HUES48 (cell line): ENCODE data around the gene EPHA2.

Source experiments
- H3K27ac ChIP-seq: one replicate; pipeline ENCODE4 v1.7.0; 2013; ENCODE audit warnings: low read depth, low read length, inconsistent platforms
- H3K27me3 ChIP-seq: 2 replicates; pipeline ENCODE4 v1.6.1; 2013; ENCODE audit warnings: mild to moderate bottlenecking, low read length; ENCODE audit not compliant: control insufficient read depth, insufficient read depth
- H3K36me3 ChIP-seq: 2 replicates; pipeline ENCODE4 v1.6.1; 2013; ENCODE audit warnings: low read length; ENCODE audit not compliant: control insufficient read depth, insufficient read depth
- H3K4me1 ChIP-seq: 2 replicates; pipeline ENCODE4 v1.6.1; 2013; ENCODE audit warnings: mild to moderate bottlenecking, low read length; ENCODE audit not compliant: control insufficient read depth, insufficient read depth
- H3K4me3 ChIP-seq: 2 replicates; pipeline ENCODE4 v1.5.1; 2013; ENCODE audit warnings: mild to moderate bottlenecking, low read depth, low read length
- H3K9ac ChIP-seq: 2 replicates; pipeline ENCODE4 v1.6.1; 2013; ENCODE audit warnings: mild to moderate bottlenecking, low read depth, low read length, moderate library complexity
- H3K9me3 ChIP-seq: 2 replicates; pipeline ENCODE4 v1.6.1; 2013; ENCODE audit warnings: low read length; ENCODE audit not compliant: control insufficient read depth, insufficient read depth

EPHA2 gene

DNA sequence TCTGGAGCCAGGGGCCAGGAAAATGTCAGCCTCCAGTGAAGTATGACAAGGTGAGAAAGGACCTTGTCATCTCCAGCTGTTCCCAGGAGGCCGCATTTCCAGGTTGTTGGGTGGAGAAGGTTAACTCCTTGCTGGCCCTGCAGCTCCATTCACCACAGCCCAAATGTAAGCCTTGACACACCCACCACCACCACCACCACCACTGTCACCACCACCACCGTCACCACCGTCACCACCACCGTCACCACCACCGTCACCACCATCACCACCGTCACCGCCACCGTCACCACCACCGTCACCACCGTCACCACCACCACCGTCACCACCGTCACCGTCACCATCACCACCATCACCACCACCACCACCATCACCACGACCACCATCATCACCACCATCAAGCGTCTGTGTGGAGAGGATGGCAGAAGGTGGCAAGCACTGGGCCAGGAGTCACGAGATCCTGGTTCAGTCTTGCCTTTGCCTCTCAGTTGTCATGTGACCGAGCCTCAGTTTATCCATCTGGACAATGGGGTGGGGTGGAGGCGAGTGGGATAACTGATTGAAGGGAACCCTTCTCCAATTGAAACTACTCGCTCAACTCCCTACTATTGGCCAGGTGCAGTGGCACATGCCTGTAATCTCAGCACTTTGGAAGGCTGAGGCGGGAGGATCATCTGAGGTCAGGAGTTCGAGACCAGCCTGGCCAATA, 61.3 kb downstream of the EPHA2 start:
- H3K9me3 ChIP-seq = no peaks in the 10 kb centered on the region
- H3K36me3 ChIP-seq = no peaks in the 10 kb centered on the region
- no peaks in the 10 kb centered on the region for H3K27me3 ChIP-seq
- no peaks in the 10 kb centered on the region for H3K4me1 ChIP-seq
- H3K9ac ChIP-seq = no peak overlapping the region
- no peak overlapping the region for H3K4me3 ChIP-seq
- H3K27ac ChIP-seq = no peak overlapping the region

DNA sequence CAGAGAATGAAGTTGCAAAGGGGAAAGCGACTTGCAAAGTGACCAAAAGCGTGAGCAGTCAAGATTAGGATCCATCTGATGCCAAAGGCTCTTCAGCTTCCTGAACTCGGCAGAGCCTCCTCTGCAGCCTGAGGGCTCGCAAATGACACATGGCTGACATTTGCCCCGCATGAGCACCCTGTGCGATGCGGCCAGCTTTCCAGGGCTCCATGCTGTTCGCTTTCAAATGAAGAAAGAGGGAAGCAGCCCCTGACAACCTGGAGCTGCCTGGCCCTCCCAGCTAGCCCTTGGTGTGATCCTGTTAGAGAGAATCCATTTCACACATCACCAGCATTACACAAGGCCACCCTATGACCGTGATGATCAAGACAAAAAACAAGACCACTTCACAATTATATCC, 62.3 kb downstream of the EPHA2 start:
- H3K4me3 ChIP-seq = no peak overlapping the region
- no peaks in the 10 kb centered on the region for H3K4me1 ChIP-seq
- H3K27ac ChIP-seq = peak overlapping the region; percentile 51
- H3K9ac ChIP-seq = no peak overlapping the region
- H3K27me3 ChIP-seq = no peaks in the 10 kb centered on the region
- H3K36me3 ChIP-seq = no peaks in the 10 kb centered on the region
- H3K9me3 ChIP-seq = no peaks in the 10 kb centered on the region

- H3K4me1 ChIP-seq = no peaks in the 10 kb centered on the region
- no peak overlapping the region for H3K27ac ChIP-seq
- H3K4me3 ChIP-seq = no peak overlapping the region
- H3K9me3 ChIP-seq = no peaks in the 10 kb centered on the region
- H3K9ac ChIP-seq = no peak overlapping the region
- H3K36me3 ChIP-seq = no peaks in the 10 kb centered on the region
- H3K27me3 ChIP-seq = no peaks in the 10 kb centered on the region
These were observed 62.9 kb downstream of the EPHA2 start for GRCh38 chr1:16092923-16093511.

DNA sequence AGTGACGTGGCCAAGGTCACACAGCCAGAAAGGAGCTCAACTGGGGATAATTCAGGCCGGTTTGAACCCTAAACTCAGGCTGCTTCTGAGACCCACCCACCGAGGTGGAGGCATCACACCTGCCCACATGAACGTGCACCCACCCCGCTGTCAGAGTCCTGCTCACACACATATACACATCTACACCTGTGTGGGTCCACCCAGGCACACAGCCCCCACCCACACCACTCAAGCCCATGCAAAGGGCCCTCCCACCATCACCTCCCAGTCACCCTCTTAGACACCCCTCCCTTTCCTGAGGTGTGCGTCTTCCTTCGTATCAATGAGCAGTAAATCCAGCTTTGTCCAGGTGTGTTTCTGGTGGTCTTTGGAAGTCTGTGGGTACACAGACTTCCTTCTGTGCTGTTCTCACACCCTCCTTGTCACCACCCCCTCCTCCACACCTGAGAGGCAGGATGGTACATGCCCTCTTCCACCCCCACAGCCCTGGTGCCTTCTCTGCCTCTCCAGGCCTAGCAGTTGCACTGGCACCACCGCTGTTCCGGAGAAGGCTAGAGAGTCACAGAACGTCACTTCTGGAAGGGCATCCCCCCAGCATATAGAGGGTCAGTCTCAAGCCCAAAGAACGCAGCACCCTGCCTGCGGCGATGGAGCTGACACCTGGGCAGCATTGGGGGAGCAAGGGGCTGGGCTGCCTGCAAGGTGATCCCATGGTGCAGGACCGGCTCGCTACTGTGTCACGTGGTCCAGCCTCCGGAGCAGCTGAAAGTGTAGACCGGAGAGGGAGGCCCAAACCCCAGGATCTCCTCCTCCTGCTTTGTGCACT, 63.6 kb downstream of the EPHA2 start:
- Histone ChIP-seq H3K9ac (no peak overlapping the region), H3K9me3 (no peaks in the 10 kb centered on the region), H3K36me3 (no peaks in the 10 kb centered on the region), H3K27me3 (no peaks in the 10 kb centered on the region), H3K27ac (no peak overlapping the region), H3K4me1 (no peaks in the 10 kb centered on the region), H3K4me3 (no peak overlapping the region)

DNA sequence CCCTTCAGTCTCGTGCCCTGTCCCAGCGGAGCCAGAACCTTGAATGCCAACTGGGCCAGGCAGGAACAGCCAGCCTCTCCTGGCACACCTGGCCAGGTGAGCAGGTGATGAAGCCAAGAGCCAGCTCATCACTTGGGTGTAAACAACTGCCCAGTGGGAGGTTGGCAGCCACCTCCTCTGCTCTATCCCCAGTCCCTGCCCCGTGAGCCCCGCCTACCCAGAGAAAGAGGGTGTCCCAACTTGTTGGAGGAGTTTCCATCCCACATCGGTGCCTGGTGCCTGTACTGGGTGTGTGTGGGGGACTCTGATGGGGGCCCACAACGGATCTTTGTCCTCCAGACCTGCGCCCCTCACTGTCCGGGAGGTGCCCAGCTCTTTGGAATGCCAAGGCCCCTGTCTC, 64.6 kb downstream of the EPHA2 start:
- H3K36me3 ChIP-seq = no peaks in the 10 kb centered on the region
- H3K27me3 ChIP-seq = no peaks in the 10 kb centered on the region
- no peak overlapping the region for H3K9ac ChIP-seq
- H3K4me3 ChIP-seq = no peak overlapping the region
- no peak overlapping the region for H3K27ac ChIP-seq
- H3K9me3 ChIP-seq = no peaks in the 10 kb centered on the region
- no peaks in the 10 kb centered on the region for H3K4me1 ChIP-seq

DNA sequence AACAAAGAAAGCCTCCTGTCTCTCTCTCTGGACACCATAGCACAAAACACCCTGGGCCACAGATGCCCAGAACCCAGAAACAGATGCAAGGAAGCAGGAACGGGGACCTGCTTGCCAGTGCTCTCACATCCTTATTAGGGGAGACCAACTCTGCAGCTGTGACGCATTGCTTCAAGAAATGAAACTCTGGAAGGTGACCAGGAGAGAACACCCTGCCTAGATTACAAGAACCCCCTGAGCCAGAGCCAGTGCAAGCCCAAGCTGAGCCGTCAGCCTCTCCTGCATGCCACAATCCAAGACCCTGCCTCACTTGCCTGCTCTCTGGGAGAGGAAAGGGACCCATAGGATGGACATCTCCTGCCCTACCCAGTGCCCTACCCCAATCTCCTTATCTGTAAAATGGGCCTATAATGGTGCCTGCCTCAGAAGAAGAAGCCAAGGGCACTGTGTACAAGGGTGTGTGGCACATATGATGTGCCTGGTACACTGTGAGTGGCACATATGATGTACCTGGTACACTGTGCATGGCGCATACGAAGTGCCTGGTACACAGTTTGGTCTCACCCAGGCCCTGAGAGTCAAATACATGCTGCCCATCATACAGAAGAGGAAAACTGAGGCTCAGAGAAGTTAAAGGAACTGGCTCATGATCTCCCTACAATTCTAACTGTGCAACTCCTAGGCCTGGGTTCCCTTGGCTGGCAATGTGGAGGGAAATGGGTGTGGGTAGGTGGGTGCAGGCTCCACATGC, 65.6 kb downstream of the EPHA2 start:
- Histone ChIP-seq H3K27ac (no peak overlapping the region), H3K27me3 (no peaks in the 10 kb centered on the region)

GRCh38 chr1:16088996-16089395, 66.9 kb downstream of the EPHA2 start:
- H3K27me3 ChIP-seq = no peaks in the 10 kb centered on the region
- no peaks in the 10 kb centered on the region for H3K9me3 ChIP-seq
- H3K36me3 ChIP-seq = no peaks in the 10 kb centered on the region
- no peak overlapping the region for H3K4me3 ChIP-seq
- H3K9ac ChIP-seq = no peak overlapping the region
- no peaks in the 10 kb centered on the region for H3K4me1 ChIP-seq
- H3K27ac ChIP-seq = no peak overlapping the region

More for the DNA sequence above, 65.6 kb downstream of the EPHA2 start:
- Histone ChIP-seq H3K36me3 (no peaks in the 10 kb centered on the region), H3K9ac (no peak overlapping the region), H3K9me3 (no peaks in the 10 kb centered on the region), H3K4me1 (no peaks in the 10 kb centered on the region), H3K4me3 (no peak overlapping the region)

DNA sequence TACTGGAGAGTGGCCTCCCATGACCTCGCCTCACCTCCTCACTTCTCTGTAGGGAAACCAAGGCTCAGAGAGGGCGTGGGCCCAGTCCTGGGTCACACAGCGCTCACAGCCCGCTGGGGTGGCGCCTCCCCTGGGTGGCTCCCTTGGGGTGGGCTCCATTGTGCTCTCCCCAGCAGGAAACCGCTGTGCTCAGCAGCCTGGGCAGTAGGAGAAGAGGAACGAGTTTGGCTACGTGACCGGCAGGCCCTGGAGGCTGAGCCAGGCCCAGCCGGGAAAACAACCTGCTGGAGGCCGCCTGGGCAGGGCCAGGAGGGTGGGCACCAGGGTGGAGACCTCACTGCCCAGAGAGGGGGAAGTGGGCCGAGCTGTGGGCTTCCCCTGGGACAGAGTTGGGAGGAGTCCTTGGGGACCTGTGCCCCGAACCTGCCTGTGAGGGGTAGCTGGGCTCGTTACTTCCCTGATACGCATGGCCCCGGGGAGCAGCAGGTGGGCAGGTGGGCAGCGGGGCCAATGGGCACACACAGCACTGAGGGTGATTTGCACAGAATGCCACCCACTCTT, 67.4 kb downstream of the EPHA2 start:
- Histone ChIP-seq H3K4me1 (no peaks in the 10 kb centered on the region), H3K27ac (no peak overlapping the region), H3K36me3 (no peaks in the 10 kb centered on the region), H3K4me3 (no peak overlapping the region), H3K27me3 (no peaks in the 10 kb centered on the region), H3K9ac (no peak overlapping the region), H3K9me3 (no peaks in the 10 kb centered on the region)

- Histone ChIP-seq H3K9me3 (no peaks in the 10 kb centered on the region), H3K4me3 (no peak overlapping the region), H3K4me1 (no peaks in the 10 kb centered on the region), H3K27ac (no peak overlapping the region), H3K9ac (no peak overlapping the region), H3K27me3 (no peaks in the 10 kb centered on the region), H3K36me3 (no peaks in the 10 kb centered on the region)
These were observed 68.1 kb downstream of the EPHA2 start for GRCh38 chr1:16087733-16088132.

DNA sequence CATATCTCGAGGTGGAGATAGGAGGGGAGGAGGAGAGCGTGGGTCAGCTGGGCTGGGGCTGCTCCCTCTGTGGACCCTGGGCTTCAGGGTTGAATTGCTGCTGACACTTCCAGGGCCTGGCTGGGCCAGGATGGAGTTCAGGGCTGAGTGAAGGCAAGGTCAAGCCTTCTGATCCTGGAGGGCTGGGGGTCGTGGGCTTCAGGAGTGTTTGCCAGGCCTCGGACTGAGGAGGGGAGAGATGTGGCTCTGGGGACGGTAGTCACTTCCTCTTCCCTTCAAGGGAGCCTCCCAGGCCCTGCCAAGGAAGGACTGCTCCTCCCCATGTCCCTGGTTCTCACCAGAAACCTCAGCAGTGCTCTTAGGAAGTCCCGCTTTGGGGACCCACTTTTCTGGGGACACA, 70.3 kb downstream of the EPHA2 start:
- no peak overlapping the region for H3K9ac ChIP-seq
- no peaks in the 10 kb centered on the region for H3K36me3 ChIP-seq
- no peaks in the 10 kb centered on the region for H3K9me3 ChIP-seq
- no peak overlapping the region for H3K4me3 ChIP-seq
- H3K27ac ChIP-seq = no peak overlapping the region
- no peaks in the 10 kb centered on the region for H3K27me3 ChIP-seq
- H3K4me1 ChIP-seq = no peaks in the 10 kb centered on the region
